Measurements from ENCODE around the gene SRSF5. TPM values are rescaled to one million over a fixed set of nuclear protein-coding genes. Genes with fewer than 3 reads are reported as not detected.

The SRSF5 gene
- total and polyA plus RNA-seq, 8 donors = 141 to 540 (median 329) TPM

GRCh38 chr14:69792887-69793421, 26.0 kb downstream of the SRSF5 start:
- Histone ChIP-seq H3K4me1 (peaks cover 0 to 11% (median 3%) of the 10 kb centered on the region in 4 donors), H3K27ac (no peak overlapping the region), H3K36me3 (no peaks in the 10 kb centered on the region), H3K4me3 (no peak overlapping the region), H3K9me3 (no peaks in the 10 kb centered on the region), H3K27me3 (no peaks in the 10 kb centered on the region)
- TF ChIP-seq EP300 (IDR thresholded peaks at IDR 0.05) (no peak), POLR2A (IDR thresholded peaks at IDR 0.05) (no peak), CTCF (IDR thresholded peaks at IDR 0.05) (no peak), POLR2AphosphoS5 (IDR thresholded peaks at IDR 0.05) (no peak)
- WGBS, 5 donors = 91 to 96% (median 93%) methylated on average over 7 of the region's 7 CpGs
- no peak for DNase-seq
- intact Hi-C loops (cut with DNase I; ENCODE audit: low total_unique reads) = no loop called here

- intact Hi-C loops (cut with DNase I; ENCODE audit: low total_unique reads) = no loop called here
- no peak for DNase-seq
- peaks cover 0 to 16% (median 3%) of the 10 kb centered on the region in 4 donors for H3K4me1 ChIP-seq
- no peaks in the 10 kb centered on the region for H3K27me3 ChIP-seq
- no peaks in the 10 kb centered on the region for H3K36me3 ChIP-seq
- WGBS, 5 donors = 85 to 97% (median 92%) methylated on average over 3 of the region's 3 CpGs
- H3K4me3 ChIP-seq = no peak overlapping the region
- TF ChIP-seq POLR2A (IDR thresholded peaks at IDR 0.05) (no peak), CTCF (IDR thresholded peaks at IDR 0.05) (no peak), EP300 (IDR thresholded peaks at IDR 0.05) (no peak), POLR2AphosphoS5 (IDR thresholded peaks at IDR 0.05) (no peak)
- no peaks in the 10 kb centered on the region for H3K9me3 ChIP-seq
- no peak overlapping the region for H3K27ac ChIP-seq
These were observed 27.8 kb downstream of the SRSF5 start for GRCh38 chr14:69794791-69795190.

GRCh38 chr14:69795691-69796090, 28.7 kb downstream of the SRSF5 start:
- Histone ChIP-seq H3K4me3 (no peak overlapping the region), H3K27ac (no peak overlapping the region), H3K4me1 (peaks cover 0 to 16% (median 3%) of the 10 kb centered on the region in 4 donors), H3K27me3 (no peaks in the 10 kb centered on the region), H3K36me3 (no peaks in the 10 kb centered on the region), H3K9me3 (no peaks in the 10 kb centered on the region)
- DNase-seq = no peak
- WGBS, 5 donors = 64 to 98% (median 87%) methylated on average over 3 to 4 of the region's 4 CpGs
- intact Hi-C loops (cut with DNase I; ENCODE audit: low total_unique reads) = no loop called here
- TF ChIP-seq POLR2AphosphoS5 (IDR thresholded peaks at IDR 0.05) (no peak), POLR2A (IDR thresholded peaks at IDR 0.05) (no peak), EP300 (IDR thresholded peaks at IDR 0.05) (no peak), CTCF (IDR thresholded peaks at IDR 0.05) (no peak)

- Histone ChIP-seq H3K27ac (peak within 1 kb of the TSS in 3 of 5 donors; percentile 21 to 59 (median 49)), H3K9me3 (no peaks in the 10 kb centered on the region), H3K27me3 (no peaks in the 10 kb centered on the region), H3K36me3 (no peaks in the 10 kb centered on the region), H3K4me1 (peaks cover 0 to 16% (median 3%) of the 10 kb centered on the region in 4 donors), H3K4me3 (no peak within 1 kb of the TSS)
- DNase-seq = no peak
- intact Hi-C loops (cut with DNase I; ENCODE audit: low total_unique reads) = no loop called here
- WGBS, 5 donors = 83 to 90% (median 90%) methylated on average over 11 of the region's 11 CpGs
- TF ChIP-seq EP300 (IDR thresholded peaks at IDR 0.05) = no peak
- no peak for TF ChIP-seq POLR2A (IDR thresholded peaks at IDR 0.05)
- no peak for TF ChIP-seq POLR2AphosphoS5 (IDR thresholded peaks at IDR 0.05)
- TF ChIP-seq CTCF (IDR thresholded peaks at IDR 0.05) = no peak
These were observed 30.0 kb downstream of the SRSF5 start, which contains the start of gene SLC10A1 for GRCh38 chr14:69796797-69797500. SLC10A1 (minus strand) TSS chr14:69797241; CDS start chr14:69797155, 86 bp downstream.
